GM12891 (cell line): ENCODE data around the gene SKA2.

Experiments used
- POLR2AphosphoS5 ChIP-seq: IDR thresholded peaks from 2 replicates; pipeline ENCODE4 v1.6.1; 2011; ENCODE audit warnings: low read depth, low read length, control low read depth
- TAF1 ChIP-seq: IDR thresholded peaks from 2 replicates; pipeline ENCODE4 v1.6.1; 2011; ENCODE audit warnings: low read depth, low read length, control low read depth

DNA sequence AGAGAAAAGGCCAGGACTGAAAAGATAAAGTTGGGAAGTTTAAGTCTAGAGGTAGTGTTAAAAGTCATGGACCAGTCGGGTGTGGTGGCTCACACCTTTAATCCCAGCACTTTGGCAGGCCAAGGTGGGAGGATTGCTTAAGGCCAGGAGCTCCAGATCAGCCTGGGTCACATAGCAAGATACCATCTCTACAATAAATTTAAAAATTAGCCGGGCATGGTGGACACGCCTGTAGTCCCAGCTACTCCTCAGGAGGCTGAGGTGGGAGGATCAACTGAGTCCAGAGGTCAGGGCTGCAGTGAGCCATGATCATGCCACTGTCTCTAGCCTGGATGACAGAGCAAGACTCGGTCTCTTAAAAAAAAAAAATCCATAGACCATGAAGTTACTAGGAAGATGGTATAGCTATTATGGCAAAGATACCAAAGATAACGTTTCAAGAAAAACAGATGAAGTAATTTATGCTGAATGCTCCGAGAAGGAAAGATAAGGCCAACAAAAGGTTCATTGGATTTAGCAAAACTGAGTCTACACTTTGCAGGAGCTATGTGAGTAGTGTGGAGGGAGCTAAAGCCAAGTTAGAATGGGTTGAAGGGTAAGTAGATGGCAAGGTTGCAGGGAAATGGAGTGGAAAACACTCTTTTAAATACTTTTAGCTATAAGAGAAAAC lies 60.0 kb downstream of the SKA2 start:
- TF ChIP-seq TAF1 (no peak), POLR2AphosphoS5 (no peak)
